Effector CD4-positive, alpha-beta T cell (primary cell): ENCODE measurements around the gene ZNF592.
"Not testable (repeated sequence)": the region's sequence is repeated elsewhere in the genome, so short reads cannot be mapped to it uniquely, and the experiment has no call there.

ENCODE experiments used
- DNase-seq: peaks from one replicate; pipeline ENCODE4 v3.0.0-alpha.2; 2020

Gene ZNF592

DNA sequence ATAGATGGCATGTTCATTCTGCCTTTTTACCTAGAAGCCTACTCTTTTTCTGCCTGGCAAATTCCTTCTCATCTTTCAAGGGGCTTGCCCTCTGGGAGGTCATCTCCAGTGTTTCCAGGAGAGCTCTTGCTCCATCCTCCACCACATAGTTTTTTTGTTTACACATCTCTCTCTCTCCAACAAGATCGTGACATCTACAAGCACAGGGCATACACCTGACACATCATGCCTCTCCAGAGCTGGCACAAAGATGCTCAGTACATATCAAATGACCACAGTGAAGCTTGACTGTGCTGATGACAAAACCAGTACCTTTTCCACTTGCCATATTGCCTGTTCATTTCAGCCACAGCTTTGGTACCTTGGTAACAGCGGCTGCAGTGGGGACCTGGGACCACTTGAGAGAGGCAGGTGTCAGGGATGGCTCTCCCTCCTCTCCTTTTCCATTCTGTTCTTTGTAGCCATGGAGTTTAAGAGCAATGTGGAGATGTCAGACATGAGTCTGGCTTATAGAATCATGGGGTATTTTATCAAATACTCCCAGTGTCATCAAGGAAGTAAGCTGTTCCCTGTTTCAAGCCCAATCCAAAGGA, 84.2 kb downstream of the ZNF592 start:
- no peak for DNase-seq

DNA sequence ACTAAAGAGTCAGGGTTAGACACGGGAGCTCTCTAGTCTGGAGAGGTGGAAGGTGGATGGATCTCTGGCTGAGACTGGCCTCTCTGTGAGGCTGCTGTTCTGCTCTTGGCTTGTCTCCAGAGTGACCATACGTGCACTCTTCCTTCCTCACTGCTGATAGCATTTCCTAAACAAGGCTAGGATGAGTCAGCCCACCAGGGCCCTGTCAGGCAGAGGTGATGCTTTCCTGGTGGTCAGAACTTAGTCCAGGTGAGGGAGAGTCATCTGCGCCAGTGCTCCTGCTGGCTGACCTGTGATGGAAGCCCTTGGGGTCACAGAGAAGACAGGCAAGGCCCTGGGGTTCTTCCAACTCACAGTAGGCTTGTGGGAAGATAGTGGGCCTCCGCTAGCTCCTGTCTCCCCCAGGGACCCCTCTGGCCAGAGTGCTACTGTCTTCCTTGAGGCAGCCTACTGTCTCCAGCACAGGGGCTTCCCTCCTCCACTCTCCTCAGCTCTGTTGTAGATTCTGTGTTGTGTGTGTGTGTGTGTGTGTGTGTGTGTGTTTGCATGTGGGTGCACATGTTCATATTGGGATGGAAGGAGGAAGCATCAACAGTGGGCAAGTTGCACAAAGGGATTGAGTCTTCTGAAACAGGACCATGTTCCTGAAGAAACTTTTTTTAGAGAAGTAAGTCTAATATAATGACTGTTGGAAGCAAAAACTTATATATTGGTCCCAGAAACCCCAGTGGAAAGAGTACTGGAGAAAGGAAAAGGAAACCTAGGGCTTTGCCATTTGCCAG, 85.2 kb downstream of the ZNF592 start:
- DNase-seq, result no peak

DNA sequence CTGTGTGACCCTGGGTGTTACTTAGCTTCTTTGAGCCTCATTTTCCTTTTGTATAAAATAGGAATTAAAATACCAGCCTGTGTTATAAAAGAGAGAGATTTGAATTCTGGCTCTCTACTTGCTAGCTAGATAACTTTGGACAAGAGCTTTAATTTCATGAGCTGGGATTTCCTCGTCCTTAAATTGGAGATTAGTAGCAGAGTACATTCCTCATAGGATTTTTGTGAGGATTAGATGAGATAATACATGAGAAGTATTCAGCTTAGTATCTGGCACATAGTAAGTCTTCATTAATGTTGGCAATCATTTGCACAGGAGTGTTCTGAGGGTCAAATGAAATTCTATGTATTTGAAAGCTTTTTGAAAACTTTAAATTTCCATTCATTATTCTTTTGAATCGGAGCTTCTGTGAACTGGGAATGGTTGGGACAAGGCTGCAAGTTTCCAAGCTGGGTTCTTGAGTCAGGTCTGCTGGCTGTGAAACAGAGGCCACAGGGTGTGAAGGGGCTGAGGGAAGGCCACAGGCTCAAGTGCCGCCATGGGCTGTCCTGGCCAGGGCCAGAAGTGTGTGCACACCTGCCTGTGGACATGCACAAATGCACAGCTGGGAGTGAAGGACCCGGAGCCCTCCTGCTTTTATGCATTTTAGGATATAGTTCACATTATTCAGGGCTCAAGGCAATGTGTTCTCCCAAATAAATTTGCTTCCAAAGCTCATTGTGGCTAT, 86.0 kb downstream of the ZNF592 start:
- DNase-seq, result no peak

DNA sequence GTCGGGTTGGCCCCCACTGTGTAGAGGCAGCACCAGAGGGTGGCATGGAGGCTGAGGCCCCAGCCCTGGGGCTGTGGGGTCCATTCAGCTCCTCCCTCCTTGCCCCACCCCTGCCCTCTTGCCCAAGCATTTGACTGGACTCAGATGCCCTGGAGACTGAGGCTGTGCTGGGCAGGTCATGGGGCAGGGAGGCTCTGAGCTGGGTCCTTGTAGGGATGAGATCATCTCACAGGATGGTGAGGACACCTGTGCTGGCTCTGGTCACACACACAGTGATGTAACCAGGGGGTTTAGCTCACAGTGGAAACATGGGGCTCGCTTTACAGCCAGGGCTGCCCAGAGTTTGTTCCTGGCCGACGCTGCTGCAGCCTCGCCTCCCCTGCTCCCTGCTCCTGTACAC, 86.6 kb downstream of the ZNF592 start:
- DNase-seq, result no peak

DNA sequence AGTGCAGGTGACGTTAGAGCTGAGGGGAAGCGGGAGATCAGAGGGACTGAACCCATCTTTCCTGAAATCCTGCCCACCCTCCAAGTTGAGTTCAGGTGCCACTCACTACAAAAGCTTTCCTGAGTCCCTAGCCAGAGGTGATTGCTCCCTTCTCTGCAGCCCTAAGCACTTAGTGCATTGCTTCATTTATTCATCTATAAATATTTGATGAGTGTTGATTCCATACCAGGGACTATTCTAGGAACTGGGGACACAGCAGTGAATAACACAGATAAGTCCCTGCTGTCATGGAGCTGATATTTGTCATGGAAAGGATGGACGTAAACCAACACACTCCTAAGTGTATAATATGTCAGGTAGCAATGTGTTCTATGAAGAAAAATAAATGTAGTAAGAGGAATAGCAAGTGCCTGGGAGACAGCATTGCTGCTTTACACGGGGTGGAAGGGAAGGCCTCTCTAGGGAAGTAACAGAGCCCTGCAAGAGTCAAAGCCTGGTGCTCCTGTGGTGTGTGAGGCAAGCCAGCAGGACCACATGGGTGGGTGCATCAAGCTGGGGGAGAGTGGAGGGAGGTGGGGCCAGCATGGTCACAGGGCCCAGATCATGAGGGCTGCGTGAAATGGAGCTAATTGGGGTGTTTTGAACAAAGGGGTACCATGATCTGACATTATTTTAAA, 87.4 kb downstream of the ZNF592 start:
- DNase-seq, result no peak

DNA sequence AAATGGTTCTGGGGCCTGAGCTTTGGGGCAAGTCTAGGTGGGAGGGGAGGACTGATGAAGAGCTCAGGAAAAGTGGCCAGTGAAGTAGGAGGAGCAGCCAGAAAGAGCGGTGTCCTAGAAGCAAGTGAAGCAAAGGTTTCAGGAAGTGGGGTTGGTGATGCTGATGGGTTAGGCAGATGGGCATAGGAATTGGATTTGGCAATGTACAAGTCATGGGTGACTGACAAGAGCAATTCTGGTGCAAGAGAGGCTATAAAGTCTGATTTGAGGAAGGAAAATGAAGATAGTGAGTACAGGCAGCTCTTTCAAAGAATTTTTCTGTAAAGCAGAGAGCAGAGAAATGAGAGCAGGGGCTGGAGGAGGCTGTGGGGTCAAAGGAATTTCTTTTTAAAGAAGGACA, 88.5 kb downstream of the ZNF592 start:
- no peak for DNase-seq

DNA sequence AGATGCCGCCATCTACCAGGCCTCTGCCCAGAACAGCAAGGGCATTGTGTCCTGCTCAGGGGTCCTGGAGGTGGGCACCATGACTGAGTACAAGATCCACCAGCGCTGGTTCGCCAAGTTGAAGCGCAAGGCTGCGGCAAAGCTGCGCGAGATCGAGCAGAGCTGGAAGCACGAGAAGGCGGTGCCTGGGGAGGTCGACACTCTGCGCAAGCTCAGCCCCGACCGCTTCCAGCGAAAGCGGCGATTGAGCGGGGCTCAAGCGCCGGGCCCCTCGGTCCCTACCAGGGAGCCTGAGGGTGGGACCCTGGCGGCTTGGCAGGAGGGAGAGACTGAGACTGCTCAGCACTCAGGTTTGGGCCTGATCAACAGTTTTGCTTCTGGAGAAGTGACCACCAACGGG, 91.3 kb downstream of the ZNF592 start:
- DNase-seq, result no peak

DNA sequence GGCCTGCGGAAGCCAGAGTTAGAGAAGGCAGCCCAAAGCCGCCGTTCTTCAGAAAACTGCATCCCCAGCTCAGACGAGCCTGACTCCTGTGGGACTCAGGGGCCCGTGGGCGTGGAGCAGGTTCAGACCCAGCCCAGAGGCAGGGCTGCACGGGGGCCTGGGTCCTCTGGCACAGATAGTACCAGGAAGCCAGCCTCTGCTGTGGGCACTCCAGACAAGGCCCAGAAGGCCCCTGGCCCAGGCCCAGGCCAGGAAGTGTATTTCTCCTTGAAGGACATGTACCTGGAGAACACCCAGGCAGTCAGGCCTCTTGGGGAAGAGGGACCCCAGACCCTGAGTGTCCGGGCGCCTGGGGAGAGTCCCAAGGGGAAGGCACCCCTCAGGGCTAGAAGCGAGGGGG, 91.9 kb downstream of the ZNF592 start:
- no peak for DNase-seq

DNA sequence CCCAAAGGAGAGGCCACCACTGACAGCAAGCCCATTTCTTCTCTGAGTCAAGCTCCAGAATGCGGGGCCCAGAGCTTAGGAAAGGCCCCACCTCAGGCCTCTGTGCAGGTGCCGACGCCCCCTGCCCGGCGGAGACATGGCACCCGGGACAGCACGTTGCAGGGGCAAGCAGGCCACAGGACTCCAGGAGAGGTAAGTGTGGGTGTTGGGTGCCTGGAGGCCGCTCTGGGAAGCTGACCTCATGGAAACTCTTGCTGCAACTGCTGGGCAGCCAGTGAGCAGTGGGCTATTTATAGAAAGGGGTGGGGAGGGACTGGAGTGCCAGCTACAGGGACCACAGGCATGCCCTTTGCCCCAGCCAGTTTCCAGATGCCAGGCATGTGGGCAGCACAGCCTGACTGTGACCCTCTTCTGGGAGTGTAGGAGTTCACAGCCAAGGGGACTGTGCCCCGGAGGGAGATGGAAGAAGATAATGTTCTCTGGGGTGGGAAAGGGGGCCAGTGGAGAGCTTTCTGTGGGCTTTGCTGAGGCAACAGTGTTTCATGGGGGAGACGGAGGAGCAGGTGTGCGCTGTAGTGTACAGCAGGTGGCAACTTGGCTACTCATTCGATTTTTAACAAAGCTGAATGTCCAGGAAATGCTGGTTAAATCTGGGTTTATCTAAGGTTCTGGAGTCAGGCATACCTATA, 92.5 kb downstream of the ZNF592 start:
- DNase-seq, result no peak

DNA sequence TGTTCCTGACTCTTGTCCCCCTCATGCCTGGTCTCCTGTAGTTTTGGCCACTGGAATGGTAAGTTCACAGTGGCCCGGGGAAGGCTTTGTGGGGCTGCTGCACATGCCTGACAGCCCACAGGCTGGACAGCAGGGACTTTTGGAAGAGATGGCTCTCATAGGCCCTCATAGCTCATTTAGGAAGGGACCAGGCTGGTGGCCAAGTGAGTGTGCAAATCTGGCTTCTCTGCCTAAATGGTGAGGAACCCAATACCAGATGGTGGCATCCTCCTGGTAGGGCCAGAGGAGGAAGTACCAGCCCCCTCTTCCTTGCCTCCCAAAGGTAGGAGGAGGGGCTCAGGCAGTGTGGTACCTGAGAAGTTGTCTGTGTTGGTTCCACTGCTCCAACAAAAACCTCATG, 94.4 kb downstream of the ZNF592 start:
- no peak for DNase-seq

DNA sequence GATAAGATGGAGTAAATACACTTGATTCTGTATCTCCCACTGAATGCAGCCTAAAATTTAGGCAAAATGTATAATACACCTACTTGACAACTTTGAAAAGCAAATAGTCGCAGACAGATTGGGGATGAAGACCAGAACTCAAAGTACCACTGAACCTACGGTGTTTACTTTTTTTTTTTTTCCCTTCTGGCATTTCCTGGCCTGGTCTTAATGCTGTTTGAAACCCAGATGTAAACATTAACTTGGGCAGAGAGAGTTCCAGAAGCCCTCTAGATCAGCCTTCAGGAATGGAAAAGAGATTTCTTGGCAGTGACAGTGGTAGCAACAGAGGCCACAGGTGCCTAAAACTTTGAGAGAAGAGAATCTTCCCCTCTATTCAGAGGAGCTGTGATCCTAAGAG, 96.6 kb downstream of the ZNF592 start:
- DNase-seq, result no peak

DNA sequence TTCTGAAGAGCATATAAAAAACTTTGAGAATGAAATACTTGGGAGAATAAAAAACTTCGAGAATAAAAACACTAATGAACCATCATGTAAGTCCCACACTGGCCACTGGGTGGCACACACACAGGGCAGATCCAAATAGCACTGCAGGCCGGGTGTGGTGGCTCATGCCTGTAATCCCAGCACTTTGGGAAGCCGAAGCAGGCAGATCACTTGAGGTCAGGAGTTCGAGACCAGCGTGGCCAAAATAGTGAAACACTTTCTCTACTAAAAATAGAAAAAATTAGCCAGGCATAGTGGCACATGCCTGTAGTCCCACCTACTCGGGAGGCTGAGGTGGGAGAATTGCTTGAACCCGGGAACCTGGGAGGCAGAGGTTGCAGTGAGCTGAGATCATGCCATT, 97.2 kb downstream of the ZNF592 start:
- not testable (repeated sequence) for DNase-seq

DNA sequence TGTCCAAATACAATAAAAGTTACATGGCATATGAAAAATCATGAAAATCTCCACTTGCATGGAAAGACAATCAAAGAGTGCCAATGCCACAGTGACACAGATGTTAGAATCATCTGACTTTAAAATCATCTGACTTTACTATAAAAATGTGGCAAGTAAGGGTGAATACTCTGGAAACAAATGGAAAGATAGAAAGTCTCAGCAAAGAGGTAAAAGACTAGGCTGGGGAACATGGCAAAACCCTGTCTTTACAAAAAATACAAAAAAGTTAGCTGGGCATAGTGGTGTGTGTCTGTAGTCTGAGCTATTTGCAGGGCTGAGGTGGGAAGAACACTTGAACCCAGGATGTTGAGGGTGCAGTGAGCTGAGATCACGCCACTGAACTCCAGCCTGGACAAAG, 97.9 kb downstream of the ZNF592 start:
- no peak for DNase-seq

DNA sequence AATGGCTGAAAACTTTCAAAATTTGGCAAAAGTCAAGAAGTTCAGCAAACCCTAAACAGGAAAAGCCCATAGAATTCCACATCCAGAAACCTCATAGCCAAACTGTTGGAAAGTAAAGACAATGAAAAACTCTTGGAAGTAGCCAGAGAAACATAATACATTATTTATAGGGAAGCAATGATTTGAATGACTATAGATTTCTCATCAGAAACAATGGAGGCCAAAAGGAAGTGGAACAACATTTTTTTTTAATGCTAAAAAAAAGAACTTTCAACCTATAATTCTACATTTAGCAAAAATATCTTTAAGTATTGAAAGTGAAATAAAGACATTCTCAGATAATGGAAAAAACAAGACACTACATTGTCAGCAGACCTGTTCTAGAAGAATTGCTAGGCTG, 99.0 kb downstream of the ZNF592 start:
- DNase-seq, result no peak

DNA sequence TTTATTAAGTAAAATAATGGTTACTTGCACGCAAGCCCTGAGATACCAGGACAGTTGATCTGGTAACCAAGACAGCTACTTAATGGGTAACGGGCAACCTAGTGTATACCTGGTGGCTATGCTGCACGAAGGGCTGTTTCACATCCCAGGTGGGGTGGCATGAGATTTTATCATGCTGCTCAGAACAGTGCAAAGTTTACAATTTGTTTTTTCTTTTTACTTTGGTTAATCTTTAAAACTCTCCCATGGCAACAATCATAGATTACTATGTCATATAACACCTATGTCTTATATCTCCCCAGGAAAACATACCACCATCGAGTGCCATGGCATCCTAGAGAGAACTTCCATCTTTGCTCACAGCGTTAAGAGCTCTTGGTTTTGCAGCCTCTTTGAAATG, 103.8 kb downstream of the ZNF592 start:
- DNase-seq, result no peak

DNA sequence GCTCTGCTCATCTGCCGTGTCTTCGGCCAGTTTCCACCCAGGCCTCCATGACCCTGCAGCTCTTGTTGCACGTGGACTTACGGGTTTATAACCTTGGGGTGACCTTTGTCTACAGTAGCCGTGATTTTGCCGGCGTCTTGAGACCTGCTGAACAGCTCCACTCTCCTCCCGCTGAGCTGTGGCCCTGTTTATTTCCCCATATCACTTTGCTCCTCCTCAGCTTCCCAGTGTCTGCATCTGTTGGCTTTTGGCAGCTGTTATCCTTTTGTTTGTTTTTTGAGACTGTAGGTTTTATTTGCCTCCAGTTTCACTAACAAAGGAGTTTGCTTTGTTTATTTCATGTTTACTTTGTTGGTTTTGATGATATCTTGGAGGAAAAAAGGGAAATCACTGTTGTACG, 106.7 kb downstream of the ZNF592 start:
- DNase-seq, result no peak

DNA sequence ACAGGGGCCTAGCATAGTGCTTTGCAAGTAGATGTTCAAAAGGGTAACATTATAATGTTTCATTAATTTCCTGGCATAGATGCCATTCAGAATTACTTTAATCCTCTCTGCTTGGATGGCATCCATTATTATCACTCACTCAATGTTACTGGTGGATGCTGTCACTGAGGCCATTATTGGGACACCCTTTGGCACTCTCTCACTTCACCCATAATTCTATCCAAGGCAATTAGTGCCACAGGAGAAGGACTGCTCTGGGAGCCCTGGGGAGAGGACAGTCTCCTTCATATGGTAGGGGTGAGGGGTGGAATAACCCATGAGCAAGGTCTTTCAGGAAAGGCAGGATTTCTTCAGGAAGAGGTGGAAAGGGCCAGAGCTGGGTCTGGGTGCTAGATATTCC, 107.4 kb downstream of the ZNF592 start:
- no peak for DNase-seq
